ENCODE results near the gene MUC4.
"Not testable (repeated sequence)": the region's sequence is repeated elsewhere in the genome, so short reads cannot be mapped to it uniquely, and the experiment has no call there.

The MUC4 gene

DNA sequence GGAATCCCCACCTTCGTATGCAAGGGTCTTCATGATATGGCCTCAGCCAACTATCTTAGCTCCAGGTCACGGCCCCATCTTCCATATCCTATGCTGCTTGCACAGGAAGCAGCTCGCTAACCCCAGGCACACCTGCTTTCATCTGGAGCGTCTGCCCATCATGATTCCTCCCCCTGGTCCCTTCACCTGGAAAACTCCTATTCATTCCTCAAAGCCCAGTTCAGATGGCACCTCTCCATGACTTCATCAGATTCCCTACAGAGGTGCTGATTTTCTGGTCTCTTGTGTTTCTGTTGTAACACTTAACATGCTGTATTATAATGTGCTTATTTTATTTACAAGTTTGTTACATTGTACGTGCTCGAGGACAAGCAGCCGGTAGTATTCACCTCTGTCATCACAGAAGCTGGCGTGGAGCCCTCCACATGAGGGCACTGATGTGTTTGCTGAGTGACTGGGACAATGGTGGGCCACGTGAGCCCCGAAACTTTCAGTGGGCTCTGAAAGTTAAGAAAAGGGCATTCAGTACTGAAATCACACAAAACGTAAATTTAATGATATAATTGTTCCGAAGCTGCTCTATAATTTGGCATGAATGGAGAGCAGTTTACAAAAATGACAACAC lies 74.8 kb downstream of the MUC4 start:
- no peak for DNase-seq

DNA sequence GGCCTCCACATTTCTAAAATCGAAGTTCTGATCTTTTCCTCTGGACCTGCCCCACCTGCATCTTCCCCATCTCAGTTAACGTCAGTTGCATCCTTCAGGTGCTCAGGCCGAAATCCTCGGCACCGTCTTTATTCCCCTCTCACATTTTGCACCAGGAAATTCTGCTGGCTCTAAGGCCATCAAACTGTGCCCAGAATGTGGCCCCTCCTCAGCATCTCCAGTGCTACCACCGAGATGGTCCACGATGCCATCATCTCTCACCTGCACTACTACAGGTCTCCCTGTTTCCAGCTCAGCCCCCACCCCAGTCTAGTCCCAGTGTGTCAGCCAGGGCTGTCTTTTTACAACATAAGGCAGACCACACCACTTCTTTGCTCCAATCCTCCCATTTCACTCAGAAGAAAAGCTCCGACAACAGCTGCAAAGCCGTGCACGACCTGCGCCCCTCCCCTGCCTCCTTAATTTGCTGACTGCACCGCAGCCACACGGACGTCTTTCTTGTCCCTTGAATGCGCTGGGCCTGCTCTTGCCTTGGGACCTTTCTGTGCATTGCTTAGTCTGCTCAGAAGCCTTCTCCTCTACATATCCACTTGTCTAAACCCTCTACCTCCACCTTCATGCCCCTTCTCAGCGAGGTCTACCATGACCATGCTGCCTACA lies 76.6 kb downstream of the MUC4 start:
- no peak for DNase-seq

DNA sequence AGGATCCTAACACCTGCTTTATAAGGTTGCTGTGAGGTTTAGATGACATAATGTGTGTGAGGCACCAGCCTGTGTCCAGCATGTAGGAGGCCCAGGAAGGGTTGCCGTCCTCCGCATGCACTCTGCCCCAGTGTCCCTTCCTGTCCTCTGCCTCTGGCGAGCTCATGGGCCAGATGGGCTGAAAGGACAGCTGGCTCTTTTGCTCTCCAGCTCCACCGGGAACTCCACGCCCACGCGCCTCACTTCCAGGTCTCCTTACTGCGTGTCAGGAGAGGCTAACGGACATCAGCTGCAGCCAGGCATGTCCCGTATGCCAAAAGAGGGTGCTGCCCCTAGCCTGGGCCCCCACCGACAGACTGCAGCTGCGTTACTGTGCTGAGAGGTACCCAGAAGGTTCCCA lies 78.8 kb downstream of the MUC4 start:
- DNase-seq = no peak

DNA sequence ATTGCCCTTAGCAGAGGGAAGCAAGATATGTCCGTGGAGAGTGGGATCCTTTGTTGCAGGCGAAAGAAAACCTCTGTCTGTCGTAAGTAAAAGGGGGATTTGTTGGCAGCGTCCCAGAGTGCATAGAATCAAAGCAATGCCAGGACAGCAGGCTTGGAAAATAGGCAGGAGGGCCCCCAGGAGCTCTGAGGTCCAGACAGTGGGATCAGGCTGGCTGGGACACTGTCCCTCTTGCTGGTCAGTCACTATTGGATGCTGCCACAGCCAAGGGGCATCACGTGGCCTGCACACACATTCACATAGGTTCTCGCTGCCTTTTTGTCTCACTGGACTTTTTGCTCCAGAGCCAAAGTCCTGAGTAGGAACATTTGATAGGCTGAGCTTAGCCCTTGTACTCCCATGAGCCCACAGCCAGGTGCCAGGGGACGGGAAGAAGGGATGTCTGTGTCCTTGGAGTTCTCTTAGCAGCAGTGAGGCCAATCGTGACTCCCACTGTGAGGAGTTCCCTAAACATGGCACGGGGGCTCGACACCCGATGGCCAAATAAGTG lies 80.3 kb downstream of the MUC4 start:
- no peak for DNase-seq

DNA sequence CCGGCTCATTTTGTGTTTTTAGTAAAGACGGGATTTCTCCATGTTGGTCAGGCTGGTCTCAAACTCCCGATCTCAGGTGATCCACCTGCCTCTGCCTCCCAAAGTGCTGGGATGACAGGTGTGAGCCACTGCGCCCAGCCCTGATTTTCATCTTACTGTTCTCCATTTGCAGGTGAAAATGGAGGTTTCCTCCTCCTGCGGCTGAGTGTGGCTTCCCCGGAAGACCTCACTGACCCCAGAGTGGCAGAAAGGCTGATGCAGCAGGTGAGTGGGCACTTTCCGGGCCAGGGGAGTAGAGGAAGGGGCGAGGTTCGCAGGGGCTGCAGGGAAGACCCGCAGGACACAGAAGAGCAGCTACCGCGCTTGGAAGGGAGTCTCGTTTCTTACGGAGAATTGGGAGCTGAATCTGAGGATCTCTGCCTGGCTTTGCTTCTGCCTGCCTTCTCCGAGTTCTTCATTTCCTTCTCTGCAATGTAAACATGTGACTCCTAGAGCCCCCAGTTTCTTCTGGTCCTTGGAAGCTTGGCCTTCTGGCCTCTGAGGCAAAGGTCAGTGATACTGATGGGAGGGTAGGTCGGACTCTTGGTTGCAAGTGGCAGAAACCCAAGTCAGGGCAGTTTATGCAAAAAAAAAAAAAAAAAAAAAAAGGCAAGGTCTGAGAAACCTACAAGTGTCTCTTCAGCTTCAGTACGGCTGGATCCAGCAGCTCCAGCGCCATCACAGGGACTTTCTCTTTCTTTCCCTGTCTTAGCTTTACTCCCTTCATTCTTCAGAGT lies 82.1 kb downstream of the MUC4 start:
- DNase-seq = no peak

DNA sequence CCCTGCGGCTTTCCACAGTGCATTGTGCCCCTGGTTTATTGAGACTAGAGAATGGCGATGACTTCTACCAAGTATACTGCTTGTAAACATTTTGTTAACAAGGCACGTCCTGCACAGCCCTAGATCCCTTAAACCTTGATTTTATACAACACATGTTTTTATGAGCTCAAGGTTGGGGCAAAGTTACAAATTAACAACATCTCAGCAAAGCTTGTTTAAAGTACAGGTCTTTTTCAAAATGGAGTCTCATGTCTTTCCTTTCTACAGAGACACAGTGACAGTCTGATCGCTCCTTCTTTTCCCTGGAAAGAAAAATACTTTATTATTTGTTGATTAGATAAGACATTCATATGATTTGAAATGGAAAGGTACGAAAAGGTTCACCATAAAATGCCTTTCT lies 82.9 kb downstream of the MUC4 start:
- DNase-seq = not testable (repeated sequence)

DNA sequence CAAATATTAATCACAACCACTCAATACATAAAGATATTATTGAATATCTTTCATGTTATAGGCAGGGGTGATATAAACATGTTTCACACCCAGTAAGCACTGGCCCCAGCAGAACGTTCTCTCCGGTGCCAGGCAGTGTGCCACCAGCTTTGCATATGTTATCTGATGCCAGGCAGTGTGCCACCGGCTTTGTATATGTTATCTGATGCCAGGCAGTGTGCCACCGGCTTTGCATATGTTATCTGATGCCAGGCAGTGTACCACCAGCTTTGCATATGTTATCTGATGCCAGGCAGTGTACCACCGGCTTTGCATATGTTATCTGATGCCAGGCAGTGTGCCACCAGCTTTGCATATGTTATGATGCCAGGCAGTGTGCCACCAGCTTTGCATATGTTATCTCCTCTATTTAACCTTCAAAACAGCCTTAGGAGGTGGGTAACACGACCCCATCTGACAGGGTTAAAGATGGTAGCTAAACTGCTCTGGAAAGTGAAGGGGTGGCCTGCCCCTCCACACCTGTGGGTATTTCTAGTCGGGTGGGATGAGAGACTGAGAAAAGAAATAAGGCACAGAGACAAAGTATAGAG lies 84.0 kb downstream of the MUC4 start:
- no peak for DNase-seq

DNA sequence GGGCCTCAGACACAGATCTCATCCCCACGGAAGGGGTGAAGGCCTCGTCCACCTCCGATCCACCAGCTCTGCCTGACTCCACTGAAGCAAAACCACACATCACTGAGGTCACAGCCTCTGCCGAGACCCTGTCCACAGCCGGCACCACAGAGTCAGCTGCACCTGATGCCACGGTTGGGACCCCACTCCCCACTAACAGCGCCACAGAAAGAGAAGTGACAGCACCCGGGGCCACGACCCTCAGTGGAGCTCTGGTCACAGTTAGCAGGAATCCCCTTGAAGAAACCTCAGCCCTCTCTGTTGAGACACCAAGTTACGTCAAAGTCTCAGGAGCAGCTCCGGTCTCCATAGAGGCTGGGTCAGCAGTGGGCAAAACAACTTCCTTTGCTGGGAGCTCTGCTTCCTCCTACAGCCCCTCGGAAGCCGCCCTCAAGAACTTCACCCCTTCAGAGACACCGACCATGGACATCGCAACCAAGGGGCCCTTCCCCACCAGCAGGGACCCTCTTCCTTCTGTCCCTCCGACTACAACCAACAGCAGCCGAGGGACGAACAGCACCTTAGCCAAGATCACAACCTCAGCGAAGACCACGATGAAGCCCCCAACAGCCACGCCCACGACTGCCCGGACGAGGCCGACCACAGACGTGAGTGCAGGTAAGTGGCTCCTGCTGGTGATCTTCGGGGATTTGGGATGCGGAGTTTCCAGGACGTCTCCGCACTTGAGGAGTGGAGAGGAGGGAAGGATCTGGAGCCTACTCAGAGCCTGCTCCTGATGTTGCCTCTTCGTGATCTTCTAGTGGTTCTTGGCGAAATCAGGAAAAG lies 85.6 kb downstream of the MUC4 start:
- not testable (repeated sequence) for DNase-seq

DNA sequence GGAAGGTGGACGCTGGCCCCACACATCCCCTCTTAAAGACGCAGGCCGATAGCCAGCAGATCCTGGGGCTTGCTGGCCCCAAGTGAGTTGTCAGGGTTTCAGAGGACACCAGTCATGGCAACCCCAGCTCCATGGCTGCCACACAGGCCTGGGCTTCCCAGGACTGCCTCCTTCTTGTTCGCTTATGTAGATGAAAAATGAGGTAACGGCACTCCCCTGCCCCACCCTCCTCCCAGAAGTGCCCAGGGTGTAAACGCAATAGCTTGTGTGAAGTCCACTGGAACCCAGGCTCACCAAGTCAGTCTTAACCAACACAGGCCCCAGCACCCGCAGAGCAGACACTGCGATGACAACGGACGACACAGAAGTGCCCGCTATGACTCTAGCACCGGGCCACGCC lies 87.4 kb downstream of the MUC4 start:
- DNase-seq = not testable (repeated sequence)

DNA sequence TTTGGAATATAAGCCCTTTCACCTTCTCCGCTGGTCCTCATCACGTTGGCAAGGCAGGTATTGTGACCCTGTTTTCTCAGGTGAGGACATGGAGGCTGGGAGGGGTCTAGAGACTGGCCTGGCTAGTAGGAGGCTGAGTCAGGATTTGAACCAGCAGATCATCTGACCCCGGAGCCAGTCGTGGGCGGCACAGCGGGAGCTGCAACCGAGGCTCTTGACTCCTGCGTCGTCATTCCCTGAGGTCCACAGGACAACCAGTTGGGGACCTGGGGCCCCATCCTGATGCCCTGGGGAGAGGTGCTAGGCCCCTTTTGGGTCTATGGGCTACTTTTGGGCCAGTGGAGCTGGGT lies 88.8 kb downstream of the MUC4 start:
- DNase-seq = not testable (repeated sequence)

DNA sequence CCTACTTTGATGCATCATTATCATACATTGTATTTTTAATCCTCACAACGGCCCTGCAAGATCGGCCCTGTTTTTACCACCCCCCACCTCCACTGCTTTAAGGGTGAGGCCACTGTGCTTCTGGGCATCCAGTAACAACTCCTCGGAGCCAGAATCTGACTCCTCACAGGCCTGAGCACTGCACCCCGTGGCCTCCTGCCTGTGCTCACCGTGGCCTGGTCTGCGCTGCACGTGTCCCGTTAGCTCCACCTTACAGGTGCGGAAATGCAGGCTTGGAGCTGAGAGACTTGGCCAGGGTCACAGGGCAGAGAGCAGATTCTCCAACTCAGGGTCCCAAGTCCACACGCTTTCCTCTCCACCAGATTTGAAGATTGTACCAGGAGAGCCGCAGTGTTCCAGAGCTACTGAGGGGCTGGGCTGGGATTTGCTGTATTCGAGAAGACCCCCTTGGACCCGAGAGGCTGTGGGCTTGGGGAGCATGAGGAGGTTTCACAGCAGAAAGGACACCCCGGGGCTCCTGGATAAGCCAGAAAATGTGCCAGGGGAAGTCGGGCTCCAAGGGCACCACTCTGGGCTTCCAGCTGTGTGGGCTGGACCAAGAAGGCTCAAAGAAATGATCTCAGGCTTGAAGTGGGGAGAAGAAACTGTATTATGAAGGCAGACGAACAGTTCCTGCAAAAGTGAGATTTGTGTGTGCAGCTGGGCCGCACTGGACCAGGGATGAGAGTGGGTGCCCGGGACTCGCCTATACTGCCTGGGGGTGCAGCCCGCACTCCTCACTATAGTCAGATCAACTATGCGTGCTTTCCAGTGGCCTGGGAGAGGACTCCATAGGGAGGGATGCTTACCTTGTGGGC lies 89.4 kb downstream of the MUC4 start:
- not testable (repeated sequence) for DNase-seq

DNA sequence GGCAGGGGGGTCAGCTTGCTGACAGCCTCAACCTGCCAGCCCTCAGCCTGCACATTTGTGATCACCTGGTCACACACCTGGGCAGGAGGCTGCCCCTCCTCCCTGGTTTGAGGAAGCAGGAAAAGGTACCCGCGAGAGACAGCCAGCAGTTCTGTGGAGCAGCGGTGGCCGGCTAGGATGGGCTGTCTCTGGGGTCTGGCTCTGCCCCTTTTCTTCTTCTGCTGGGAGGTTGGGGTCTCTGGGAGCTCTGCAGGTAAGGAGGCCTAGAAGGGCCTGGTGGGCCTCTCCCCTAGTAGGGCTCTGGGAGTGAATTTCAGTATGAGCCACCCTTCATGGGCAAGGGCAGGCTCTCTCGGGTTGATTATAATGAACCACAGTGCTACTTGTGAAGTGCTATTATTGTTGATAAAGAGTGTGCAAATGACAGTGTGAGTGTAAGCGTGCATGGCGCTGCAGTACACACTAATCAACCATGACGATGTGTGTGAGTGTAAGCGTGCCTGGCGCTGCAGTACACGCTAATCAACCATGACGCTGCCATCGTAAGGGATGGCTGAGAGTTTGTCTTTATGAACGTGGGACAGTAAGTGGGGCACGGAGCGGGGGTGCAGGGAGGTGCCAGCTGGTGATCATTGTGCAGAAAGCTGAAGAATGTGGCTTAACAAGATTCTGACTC lies 90.8 kb downstream of the MUC4 start, which contains the start of gene MUC20:
TSS of gene MUC20 (plus strand) at position 148 of the 676 bp plus-strand sequence. CDS start at position 178, 30 bp downstream.
- DNase-seq = not testable (repeated sequence)

DNA sequence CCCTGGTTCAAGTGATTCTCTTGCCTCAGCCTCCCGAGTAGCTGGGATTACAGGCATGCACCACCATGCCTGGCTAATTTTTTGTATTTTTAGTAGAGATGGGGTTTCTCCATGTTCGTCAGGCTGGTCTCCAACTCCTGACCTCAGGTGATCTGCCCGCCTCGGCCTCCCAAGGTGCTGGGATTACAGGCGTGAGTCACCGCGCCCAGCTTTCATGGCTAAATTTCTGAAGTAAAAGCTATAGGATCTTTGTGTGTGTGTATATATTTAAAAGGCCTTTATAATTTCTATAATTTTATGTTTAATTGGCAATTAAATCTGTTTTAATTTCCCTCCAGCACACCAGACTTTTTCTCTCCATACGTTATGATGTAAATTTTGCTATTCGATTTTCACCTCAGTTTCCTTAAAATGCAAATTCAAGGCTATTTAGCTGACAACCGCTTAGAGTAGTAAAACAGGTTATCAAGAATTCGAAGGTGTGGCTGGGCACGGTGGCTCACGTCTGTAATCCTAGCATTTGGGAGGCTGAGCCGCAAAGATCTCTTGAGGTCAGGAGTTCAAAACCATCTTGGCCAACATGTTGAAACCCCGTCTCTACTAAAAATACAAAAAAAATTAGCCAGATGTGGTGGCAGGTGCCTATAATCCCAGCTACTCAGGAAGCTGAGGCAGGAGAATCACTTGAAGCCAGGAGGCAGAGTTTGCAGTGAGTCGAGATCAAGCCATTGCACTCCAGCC lies 92.0 kb downstream of the MUC4 start:
- DNase-seq = not testable (repeated sequence)

DNA sequence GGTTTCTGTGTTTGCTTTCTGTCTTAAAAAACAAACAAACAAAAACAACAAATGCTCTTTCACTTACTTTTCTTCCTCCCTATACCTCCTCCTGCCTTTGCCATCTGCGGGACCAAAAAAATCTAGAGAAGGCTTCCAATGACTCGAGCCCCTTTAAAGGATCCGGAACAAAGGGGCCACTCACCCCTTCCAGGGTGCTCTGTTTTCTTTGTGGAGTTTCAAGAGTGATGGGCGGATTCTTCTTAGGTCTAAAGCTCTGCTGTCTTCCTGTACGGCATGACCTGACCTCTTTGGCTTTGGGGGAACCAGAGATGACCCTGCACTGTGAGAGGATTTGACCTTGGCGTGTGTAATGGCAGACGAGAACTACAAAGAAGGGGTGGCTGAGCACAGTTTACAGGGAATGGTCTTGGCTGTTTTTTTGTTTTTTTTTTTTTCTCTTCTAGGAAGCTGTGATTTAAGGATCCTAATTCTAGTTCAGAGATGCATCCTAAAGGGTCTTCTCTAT lies 93.2 kb downstream of the MUC4 start:
- no peak for DNase-seq

DNA sequence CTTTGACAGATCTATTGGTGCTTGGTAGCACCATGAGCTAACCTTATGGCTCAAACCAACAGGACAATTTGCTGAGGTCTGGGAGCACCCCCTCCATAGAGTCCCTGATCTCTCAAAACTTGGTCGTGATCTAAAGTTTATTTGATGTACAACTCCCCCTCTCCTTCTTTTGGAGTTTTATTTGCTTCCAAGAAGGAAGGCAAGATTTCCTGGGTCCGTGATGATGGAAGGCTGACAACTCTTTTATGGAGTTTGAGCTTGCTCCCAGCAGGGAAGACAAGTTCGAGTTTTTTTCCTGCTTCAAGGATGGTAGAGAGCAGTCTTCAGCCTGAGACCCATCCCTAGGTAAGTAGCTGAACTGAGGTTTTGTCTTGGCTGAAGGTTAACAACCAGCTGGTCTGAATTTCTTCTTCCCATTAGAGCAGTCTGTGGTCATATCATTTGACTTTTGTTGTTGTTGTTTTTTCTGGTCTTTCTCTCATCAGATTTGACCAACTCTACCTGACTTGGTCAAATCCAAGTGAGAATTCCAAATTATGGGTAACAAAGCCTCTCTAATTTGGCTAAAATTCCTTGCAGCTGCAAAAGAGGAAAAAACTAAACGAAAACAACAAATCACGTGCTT lies 93.8 kb downstream of the MUC4 start:
- DNase-seq = no peak

DNA sequence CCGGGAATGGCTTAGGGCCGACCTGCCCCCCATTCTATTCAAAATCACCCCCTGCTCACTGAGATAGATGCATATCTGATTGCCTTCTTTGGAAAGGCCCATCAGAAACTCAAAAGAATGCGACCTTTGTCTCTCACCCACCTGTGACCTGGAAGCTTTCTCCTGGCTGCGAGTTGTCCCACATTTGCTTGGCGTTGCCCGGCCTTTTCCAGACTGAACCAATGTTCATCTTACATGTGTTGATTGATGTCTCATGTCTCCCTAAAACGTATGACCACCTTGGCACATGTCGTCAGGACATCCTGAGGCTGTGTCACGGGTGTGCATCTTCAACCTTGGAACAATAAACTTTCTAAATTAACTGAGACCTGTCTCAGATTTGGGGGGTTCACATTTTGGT lies 94.3 kb downstream of the MUC4 start:
- DNase-seq = no peak

DNA sequence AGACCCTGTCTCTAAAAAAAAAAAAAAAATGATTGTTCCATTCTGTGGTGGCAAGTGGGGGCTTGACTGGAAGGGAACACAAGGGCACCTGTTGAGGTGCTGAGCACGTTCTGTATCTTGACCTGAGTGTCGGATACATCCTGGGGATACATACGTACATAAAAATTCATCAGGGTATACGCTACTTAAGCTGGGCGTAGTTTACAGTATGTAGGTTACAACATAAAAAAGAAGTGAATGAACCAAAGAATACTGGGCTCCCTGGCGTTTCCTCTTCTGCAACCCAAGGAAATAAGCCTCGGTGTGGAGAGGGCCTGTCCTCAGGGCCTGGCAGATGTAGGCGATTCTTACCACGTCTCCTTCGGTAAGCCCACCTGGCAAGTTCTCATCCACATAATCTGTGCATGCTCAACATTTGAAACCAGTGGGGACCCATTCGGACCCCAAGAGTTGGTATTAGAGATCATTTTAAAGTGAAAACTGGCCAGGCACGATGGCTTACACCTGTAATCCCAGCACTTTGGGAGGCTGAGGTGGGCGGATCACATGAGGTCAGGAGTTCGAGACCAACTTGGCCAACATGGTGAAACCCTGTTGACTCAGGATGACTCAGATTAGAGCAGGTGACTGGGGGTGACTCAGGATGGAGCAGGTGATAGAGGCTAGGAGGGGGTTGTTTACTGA lies 96.0 kb downstream of the MUC4 start:
- DNase-seq = no peak

DNA sequence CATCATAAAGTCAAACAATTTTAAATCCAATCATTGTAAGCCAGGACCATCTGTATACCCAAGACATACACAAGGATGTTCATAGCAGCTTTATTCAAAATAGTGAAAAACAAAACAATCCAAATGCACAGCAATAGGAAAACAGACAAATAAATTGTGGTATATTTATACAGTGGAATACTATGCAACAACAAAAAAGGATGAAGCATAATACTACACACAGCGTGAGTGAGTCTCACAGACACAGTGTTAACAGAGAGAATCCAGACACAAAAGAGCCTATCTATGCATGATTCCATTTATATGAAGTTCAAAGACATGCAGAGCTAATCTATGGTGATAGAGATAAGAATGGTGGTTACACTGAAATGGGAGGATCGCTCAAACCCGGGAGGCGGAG lies 96.6 kb downstream of the MUC4 start:
- DNase-seq = no peak

Measured in NCI-H526 treated with DMSO at 0.1 percent for 48 hours (cell line).